HEK293T (cell line): ENCODE data around the gene HMGXB4.

Experiments used
- CTCF ChIA-PET: fragments of 350-600 bp; formaldehyde crosslinking; extraction: SDS; loops from one replicate; lab custom pipeline; 2021; ENCODE audit warnings: antibody characterized with exemption, inconsistent platforms; lab: Yijun Ruan, JAX
- POLR2A ChIA-PET: fragments of 350-600 bp; formaldehyde crosslinking; extraction: SDS; loops from one replicate; lab custom pipeline; 2020; ENCODE audit warnings: antibody characterized with exemption, inconsistent platforms; lab: Yijun Ruan, JAX
- DNase-seq: peaks from one replicate; pipeline ENCODE4 v3.0.0; 2012; ENCODE audit warnings: mixed read lengths; ENCODE audit errors: extremely low spot score
- ARNT ChIP-seq: fragments of 450-650 bp; IDR thresholded peaks from 2 replicates; pipeline ENCODE4 v1.6.1; 2017; ENCODE audit warnings: mild to moderate bottlenecking
- BHLHE40 ChIP-seq: fragments of 450-650 bp; IDR thresholded peaks from 2 replicates; pipeline ENCODE4 v1.6.1; 2016; ENCODE audit warnings: mild to moderate bottlenecking, moderate library complexity, borderline replicate concordance
- CTBP1 ChIP-seq: fragments of 450-650 bp; IDR thresholded peaks from 2 replicates; pipeline ENCODE4 v1.6.1; 2016; ENCODE audit warnings: borderline replicate concordance
- ELF4 ChIP-seq: fragments of 450-650 bp; IDR thresholded peaks from 2 replicates; pipeline ENCODE4 v1.6.1; 2017; ENCODE audit warnings: antibody characterized with exemption
- FOXA1 ChIP-seq: fragments of 450-650 bp; IDR thresholded peaks from 2 replicates; pipeline ENCODE4 v1.6.1; 2016; ENCODE audit warnings: mild to moderate bottlenecking
- FOXK2 ChIP-seq: fragments of 450-650 bp; IDR thresholded peaks from 2 replicates; pipeline ENCODE4 v1.6.1; 2016; ENCODE audit warnings: mild to moderate bottlenecking
- FOXM1 ChIP-seq: fragments of 450-650 bp; IDR thresholded peaks from 2 replicates; pipeline ENCODE4 v1.6.1; 2017; ENCODE audit warnings: mild to moderate bottlenecking, borderline replicate concordance
- HDGF ChIP-seq: fragments of 450-650 bp; IDR thresholded peaks from 2 replicates; pipeline ENCODE4 v1.6.1; 2017; ENCODE audit warnings: antibody characterized with exemption, borderline replicate concordance
- L3MBTL2 ChIP-seq: fragments of 450-650 bp; conservative IDR thresholded peaks from 2 replicates; pipeline ENCODE4 v1.6.1; 2016; ENCODE audit warnings: mild to moderate bottlenecking
- LEF1 ChIP-seq: fragments of 450-650 bp; IDR thresholded peaks from 2 replicates; pipeline ENCODE4 v1.6.1; 2017; ENCODE audit warnings: mild to moderate bottlenecking, borderline replicate concordance
- NFRKB ChIP-seq: fragments of 450-650 bp; IDR thresholded peaks from 2 replicates; pipeline ENCODE4 v1.6.1; 2016; ENCODE audit warnings: mild to moderate bottlenecking, moderate library complexity
- PKNOX1 ChIP-seq: fragments of 450-650 bp; IDR thresholded peaks from 2 replicates; pipeline ENCODE4 v1.6.1; 2016
- SP1 ChIP-seq: fragments of 450-650 bp; IDR thresholded peaks from 2 replicates; pipeline ENCODE4 v1.6.1; 2017
- SUZ12 ChIP-seq: fragments of 450-650 bp; IDR thresholded peaks from 2 replicates; pipeline ENCODE4 v1.6.1; 2016; ENCODE audit warnings: mild to moderate bottlenecking
- TARDBP ChIP-seq: fragments of 450-650 bp; IDR thresholded peaks from 2 replicates; pipeline ENCODE4 v1.6.1; 2016
- ZNF384 ChIP-seq: fragments of 450-650 bp; IDR thresholded peaks from 2 replicates; pipeline ENCODE4 v1.6.1; 2016

The HMGXB4 gene

GRCh38 chr22:35215993-35216392 lies 41.3 kb upstream of the HMGXB4 start:
- CTCF ChIA-PET: no interaction called here
- POLR2A ChIA-PET: no interaction called here
- TF ChIP-seq LEF1 (no peak), FOXM1 (no peak)
- DNase-seq: no peak

- CTCF ChIA-PET: no interaction called here
- TF ChIP-seq TARDBP (no peak), L3MBTL2 (no peak), SP1 (no peak), LEF1 (no peak), HDGF (no peak), PKNOX1 (no peak), BHLHE40 (no peak), SUZ12 (no peak), FOXM1 (no peak), CTBP1 (no peak), NFRKB (no peak), FOXK2 (no peak), ELF4 (no peak), FOXA1 (no peak), ZNF384 (no peak), ARNT (no peak)
Measured at GRCh38 chr22:35217527-35217926, 39.8 kb upstream of the HMGXB4 start.

GRCh38 chr22:35218079-35218478 lies 39.2 kb upstream of the HMGXB4 start:
- ChIA-PET POLR2A (no interaction called here), CTCF (interaction anchor here (1.2 kb wide), 1 partner anchor 14 kb away, joined by 3 read pairs; no protein-coding TSS in a partner anchor)
- no peak for DNase-seq
- no peak for TF ChIP-seq FOXK2
- no peak for TF ChIP-seq L3MBTL2
- TF ChIP-seq NFRKB: no peak
- no peak for TF ChIP-seq ELF4
- TF ChIP-seq FOXM1: no peak
- no peak for TF ChIP-seq ZNF384
- no peak for TF ChIP-seq BHLHE40
- TF ChIP-seq SUZ12: no peak
- TF ChIP-seq LEF1: no peak
- TF ChIP-seq SP1: no peak
- TF ChIP-seq ARNT: no peak
- TF ChIP-seq CTBP1: no peak
- TF ChIP-seq HDGF: no peak
- no peak for TF ChIP-seq PKNOX1
- no peak for TF ChIP-seq TARDBP
- TF ChIP-seq FOXA1: no peak

More at GRCh38 chr22:35217527-35217926, 39.8 kb upstream of the HMGXB4 start:
- no peak for DNase-seq
- POLR2A ChIA-PET: no interaction called here

- POLR2A ChIA-PET: interaction anchor here (1.2 kb wide), 1 partner anchor 39 kb away, joined by 3 read pairs; no protein-coding TSS in a partner anchor
- no peak for DNase-seq
- CTCF ChIA-PET: interaction anchor here (1.2 kb wide), 1 partner anchor 13 kb away, joined by 3 read pairs; no protein-coding TSS in a partner anchor
- no peak for TF ChIP-seq BHLHE40
- TF ChIP-seq FOXA1: no peak
- no peak for TF ChIP-seq L3MBTL2
- no peak for TF ChIP-seq ARNT
- TF ChIP-seq PKNOX1: no peak
- no peak for TF ChIP-seq TARDBP
- no peak for TF ChIP-seq LEF1
- TF ChIP-seq FOXK2: no peak
- TF ChIP-seq SUZ12: no peak
- no peak for TF ChIP-seq SP1
- no peak for TF ChIP-seq ZNF384
- no peak for TF ChIP-seq FOXM1
- TF ChIP-seq ELF4: no peak
- TF ChIP-seq HDGF: no peak
- no peak for TF ChIP-seq CTBP1
- TF ChIP-seq NFRKB: no peak
Measured at GRCh38 chr22:35219012-35219411, 38.3 kb upstream of the HMGXB4 start.

GRCh38 chr22:35220221-35220620 lies 37.1 kb upstream of the HMGXB4 start:
- CTCF ChIA-PET: interaction anchor here (0.8 to 2.3 kb wide), 2 partner anchors 9 to 11 kb away, joined by 6 to 9 read pairs; no protein-coding TSS in a partner anchor
- TF ChIP-seq ELF4 (no peak), FOXA1 (no peak), ARNT (no peak), ZNF384 (no peak)
- POLR2A ChIA-PET: interaction anchor here (1.2 kb wide), 1 partner anchor 38 kb away, joined by 3 read pairs; no protein-coding TSS in a partner anchor
- DNase-seq: no peak

GRCh38 chr22:35225010-35225409 lies 32.3 kb upstream of the HMGXB4 start:
- POLR2A ChIA-PET: no interaction called here
- CTCF ChIA-PET: no interaction called here
- TF ChIP-seq LEF1 (no peak), NFRKB (no peak), FOXM1 (no peak)
- DNase-seq: no peak
